Activated gamma-delta T cell treated with anti-CD3 and anti-CD28 coated beads, Interleukin-2, amount 50 U/mL, for 16 hours (primary cell): ENCODE results near the gene ARAF.

Experiments used
- DNase-seq: peaks from one replicate; pipeline ENCODE4 v3.0.0-alpha.2; 2020; ENCODE audit warnings: low read depth

ARAF gene

DNA sequence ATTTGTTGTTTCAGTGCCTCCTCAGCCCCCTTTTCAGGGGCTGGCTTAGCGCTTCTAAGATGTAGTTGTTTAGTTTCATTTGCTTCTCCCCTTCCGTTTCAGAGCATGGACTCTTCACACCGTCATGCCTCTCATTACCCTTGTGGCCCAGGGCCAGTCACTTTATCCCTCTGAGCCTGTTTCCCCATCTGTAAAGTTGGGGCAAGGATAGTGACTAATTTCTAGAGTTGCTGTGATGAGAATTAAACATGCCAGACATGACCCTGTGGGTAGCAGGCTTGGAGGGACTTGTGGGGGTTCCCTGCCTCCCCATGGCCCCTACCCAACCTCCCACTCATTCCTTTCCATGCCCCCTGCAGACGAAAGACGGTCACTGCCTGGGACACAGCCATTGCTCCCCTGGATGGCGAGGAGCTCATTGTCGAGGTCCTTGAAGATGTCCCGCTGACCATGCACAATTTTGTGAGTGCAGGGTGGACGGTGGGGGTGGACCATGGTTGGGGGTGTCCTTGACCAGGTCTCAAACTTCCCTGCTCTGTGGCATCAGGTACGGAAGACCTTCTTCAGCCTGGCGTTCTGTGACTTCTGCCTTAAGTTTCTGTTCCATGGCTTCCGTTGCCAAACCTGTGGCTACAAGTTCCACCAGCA is 3.6 kb downstream of the ARAF start:
- no peak for DNase-seq

GRCh38 chrX:47566841-47567240 is 5.8 kb downstream of the ARAF start:
- DNase-seq = no peak

DNA sequence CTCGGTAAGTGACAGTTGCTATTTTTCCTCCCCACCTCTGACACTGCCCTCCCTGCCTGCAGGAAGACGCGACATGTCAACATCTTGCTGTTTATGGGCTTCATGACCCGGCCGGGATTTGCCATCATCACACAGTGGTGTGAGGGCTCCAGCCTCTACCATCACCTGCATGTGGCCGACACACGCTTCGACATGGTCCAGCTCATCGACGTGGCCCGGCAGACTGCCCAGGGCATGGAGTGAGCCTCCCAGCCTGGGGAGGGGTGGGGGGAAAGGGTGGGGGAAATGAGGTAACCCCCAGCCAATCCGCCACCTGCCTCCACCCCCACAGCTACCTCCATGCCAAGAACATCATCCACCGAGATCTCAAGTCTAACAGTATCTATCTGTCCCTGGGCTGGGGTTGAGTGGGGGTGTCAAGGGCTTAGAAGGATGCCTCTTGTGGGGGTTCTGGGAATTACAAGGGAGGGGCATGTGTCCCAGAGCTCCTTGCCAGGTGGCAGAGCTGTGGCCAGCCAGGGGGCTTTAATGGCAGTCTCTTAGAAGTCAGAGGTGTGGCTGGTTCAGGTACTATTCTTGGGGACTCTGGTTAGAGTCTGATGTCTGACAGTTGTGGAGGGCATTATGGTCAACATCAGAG is 7.8 kb downstream of the ARAF start:
- no peak for DNase-seq

DNA sequence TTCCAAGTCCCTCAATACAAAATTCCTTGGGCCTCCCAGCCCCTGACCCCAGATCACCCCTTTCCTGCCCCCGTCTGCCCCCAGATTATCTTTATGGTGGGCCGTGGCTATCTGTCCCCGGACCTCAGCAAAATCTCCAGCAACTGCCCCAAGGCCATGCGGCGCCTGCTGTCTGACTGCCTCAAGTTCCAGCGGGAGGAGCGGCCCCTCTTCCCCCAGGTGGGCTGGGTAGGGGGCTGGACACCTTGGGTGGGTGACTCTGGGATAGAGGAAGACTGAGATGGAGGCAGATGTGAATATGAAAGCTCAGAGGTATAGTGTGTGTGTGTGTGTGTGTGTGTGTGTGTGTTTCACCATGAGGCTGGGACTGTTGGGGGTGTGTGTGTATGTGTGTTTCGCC is 9.8 kb downstream of the ARAF start:
- no peak for DNase-seq

DNA sequence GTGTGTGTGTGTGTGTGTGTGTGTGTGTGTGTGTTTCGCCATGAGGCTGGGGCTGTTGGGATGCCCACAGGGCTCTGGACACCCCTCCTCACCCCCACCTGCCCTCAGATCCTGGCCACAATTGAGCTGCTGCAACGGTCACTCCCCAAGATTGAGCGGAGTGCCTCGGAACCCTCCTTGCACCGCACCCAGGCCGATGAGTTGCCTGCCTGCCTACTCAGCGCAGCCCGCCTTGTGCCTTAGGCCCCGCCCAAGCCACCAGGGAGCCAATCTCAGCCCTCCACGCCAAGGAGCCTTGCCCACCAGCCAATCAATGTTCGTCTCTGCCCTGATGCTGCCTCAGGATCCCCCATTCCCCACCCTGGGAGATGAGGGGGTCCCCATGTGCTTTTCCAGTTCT is 10.2 kb downstream of the ARAF start:
- no peak for DNase-seq

GRCh38 chrX:47571896-47572295 is 10.9 kb downstream of the ARAF start:
- DNase-seq = no peak

- no peak for DNase-seq
Measured at GRCh38 chrX:47572773-47573340, 11.9 kb downstream of the ARAF start.

- DNase-seq = no peak
Measured at GRCh38 chrX:47573341-47574075, 12.5 kb downstream of the ARAF start.

DNA sequence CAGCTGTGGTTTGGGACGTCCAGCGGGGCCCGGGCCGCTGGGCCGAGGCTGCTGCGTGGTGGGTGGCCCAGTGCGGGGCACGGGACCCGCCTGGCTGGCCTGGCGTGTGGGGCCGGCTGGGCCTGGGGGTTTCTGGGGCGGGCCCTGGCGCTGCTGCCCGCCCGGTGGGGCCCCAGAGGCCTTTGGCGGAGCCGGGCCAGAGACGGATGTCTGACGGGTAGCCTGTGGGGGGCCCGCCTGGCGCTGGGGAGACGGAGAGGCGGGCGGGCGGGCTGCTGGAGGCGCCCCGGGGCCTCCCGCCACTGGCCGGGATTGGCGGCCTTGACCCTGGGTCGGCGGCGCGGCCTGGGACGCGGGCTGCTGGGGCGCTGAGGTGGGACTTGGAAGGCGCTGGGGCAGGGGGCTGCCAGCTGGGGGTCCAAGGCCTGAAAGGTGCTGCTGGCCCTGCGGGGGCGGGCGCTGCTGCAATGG is 13.1 kb downstream of the ARAF start:
- no peak for DNase-seq

DNA sequence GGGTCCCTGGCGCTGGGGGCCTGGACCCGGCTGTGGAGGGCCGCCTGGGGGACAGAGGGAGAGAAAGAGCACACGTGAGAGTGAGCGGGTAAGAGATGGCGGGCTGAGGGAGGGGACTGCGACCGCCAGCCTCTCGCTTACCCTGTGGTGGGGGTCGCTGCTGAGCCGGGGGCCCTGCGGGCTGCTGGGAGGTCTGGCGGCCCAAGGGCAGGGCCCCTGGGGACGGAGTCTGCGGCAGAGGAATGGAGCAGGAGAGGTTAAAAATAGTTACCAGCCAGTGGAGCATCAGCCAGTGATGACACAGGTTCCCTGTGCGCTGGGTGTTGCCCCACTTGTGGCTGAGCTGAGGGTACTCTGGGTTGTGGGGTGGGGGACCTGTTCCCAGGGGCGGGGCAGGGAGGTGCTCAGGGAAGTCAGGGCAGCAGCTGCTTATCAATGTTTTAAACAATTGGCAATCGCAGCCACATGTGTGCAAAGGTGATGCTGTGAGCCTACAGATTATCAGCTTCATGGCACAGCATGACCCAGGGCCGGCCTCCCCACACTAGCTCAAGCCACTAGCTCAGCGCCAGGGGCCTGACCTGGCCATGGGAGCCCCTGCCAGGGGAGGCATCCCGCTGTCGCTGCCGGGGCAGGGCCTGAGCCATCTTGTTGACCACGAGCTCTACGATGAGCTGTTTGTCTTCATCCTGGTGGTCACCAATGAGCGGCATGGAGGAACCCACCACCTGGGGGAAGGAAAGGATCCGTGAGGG is 13.7 kb downstream of the ARAF start:
- no peak for DNase-seq

DNA sequence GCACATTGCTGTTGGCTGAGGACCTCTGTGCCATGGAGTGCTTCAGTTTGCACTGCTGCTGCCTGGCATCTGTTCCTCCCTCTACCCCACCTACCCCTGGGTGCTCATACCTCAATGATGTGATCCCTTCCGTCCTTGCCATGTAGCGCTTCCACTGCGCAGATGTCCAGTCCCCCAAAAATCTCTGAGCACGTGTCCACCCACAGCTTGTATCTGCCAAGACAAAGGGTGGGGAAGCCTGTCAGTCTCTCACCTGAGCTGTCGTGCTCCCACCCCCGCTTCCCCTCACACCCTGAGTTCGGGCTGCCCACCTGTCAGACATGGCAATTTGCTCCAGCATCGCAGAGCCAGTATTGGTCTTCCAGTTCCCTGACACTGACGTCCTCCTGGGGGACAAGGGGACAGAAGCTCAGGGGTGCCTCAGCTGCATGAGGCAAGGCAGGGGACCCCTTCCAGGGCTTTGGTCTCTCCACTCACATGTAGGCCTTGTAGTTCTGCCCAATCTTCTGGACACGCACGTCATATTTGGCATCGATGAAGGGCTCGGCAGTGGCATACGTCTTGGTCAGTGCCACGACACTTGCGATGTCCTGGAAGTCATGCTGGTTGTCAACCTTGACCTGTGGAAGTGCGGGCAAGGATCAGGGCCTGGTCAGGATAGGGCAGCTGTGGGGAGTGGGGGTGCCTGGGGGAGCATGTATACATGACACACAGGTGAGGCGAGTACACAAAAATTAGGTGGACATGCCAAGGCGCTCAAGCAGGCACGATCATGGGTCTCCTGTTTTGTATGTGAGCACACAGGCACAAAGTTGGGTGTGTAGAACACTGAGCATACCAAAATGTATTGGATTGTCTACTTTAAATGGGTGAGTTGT is 15.3 kb downstream of the ARAF start:
- no peak for DNase-seq

- DNase-seq = no peak
Measured at GRCh38 chrX:47577424-47577823, 16.4 kb downstream of the ARAF start.

DNA sequence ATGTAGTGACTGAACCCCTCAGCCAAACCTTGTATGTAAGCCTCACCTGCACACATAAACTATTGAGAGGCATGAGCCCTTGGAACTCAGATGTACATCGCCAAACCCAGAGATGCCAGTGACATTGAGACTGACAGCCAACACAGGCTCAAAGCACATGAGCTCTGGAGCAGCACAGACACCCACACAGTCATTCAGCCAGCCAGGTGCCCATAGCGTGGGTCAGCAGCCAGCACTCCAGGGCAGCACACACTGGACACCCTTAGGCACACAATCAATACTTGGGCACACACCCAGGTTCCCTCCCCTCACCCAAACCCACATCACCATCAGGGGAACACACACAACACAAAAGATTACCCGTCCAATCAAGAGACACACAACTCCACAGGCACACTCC is 16.9 kb downstream of the ARAF start:
- DNase-seq = no peak

GRCh38 chrX:47578692-47579091 is 17.7 kb downstream of the ARAF start:
- DNase-seq = no peak

GRCh38 chrX:47579537-47579936 is 18.5 kb downstream of the ARAF start:
- DNase-seq = no peak

- peak; percentile 62 for DNase-seq
Measured at GRCh38 chrX:47581731-47582647, 21.0 kb downstream of the ARAF start, which contains the start of gene TIMP1. TIMP1 (plus strand) TSS chrX:47582436; CDS start chrX:47583416, 980 bp downstream.

GRCh38 chrX:47583240-47583861 is 22.3 kb downstream of the ARAF start:
- no peak for DNase-seq

GRCh38 chrX:47584714-47585113 is 23.7 kb downstream of the ARAF start:
- no peak for DNase-seq

GRCh38 chrX:47585273-47585672 is 24.3 kb downstream of the ARAF start:
- DNase-seq = no peak
